Left renal cortex interstitium (tissue), 4 donors: Measurements from ENCODE around the gene ITIH6. TPM values are rescaled to one million over a fixed set of nuclear protein-coding genes. Genes with fewer than 3 reads are reported as not detected.
"Not testable (repeated sequence)": the region's sequence is repeated elsewhere in the genome, so short reads cannot be mapped to it uniquely, and the experiment has no call there.

ENCODE experiments used
- DNase-seq, 4 donors: peaks; one replicate each; pipeline ENCODE4 v3.0.0-alpha.2; 2013; ENCODE audit warnings: low read depth in 4 of 4, low spot score in 2 of 4, missing footprints in 1 of 4
- polyA plus RNA-seq, 4 donors: library from polyadenylated mRNA; unstranded; fragments of 120-200 nt; gene quantifications; one replicate each; pipeline ENCODE4 v1.2.1, GENCODE V29; 2013; ENCODE audit not compliant: insufficient read length in 4 of 4

The ITIH6 gene, protein sequence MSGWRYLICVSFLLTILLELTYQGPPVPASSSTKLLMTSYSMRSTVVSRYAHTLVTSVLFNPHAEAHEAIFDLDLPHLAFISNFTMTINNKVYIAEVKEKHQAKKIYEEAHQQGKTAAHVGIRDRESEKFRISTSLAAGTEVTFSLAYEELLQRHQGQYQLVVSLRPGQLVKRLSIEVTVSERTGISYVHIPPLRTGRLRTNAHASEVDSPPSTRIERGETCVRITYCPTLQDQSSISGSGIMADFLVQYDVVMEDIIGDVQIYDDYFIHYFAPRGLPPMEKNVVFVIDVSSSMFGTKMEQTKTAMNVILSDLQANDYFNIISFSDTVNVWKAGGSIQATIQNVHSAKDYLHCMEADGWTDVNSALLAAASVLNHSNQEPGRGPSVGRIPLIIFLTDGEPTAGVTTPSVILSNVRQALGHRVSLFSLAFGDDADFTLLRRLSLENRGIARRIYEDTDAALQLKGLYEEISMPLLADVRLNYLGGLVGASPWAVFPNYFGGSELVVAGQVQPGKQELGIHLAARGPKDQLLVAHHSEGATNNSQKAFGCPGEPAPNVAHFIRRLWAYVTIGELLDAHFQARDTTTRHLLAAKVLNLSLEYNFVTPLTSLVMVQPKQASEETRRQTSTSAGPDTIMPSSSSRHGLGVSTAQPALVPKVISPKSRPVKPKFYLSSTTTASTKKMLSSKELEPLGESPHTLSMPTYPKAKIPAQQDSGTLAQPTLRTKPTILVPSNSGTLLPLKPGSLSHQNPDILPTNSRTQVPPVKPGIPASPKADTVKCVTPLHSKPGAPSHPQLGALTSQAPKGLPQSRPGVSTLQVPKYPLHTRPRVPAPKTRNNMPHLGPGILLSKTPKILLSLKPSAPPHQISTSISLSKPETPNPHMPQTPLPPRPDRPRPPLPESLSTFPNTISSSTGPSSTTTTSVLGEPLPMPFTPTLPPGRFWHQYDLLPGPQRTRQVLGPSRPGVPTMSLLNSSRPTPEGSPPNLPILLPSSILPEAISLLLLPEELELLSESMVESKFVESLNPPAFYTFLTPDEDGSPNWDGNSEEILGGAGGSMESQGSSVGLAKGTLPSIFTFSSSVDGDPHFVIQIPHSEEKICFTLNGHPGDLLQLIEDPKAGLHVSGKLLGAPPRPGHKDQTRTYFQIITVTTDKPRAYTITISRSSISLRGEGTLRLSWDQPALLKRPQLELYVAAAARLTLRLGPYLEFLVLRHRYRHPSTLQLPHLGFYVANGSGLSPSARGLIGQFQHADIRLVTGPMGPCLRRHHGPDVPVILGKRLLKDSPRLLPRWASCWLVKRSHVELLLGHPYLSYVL
- polyA plus RNA-seq = under 1 TPM; 0.03 to 0.11 (median 0.05) TPM

DNA sequence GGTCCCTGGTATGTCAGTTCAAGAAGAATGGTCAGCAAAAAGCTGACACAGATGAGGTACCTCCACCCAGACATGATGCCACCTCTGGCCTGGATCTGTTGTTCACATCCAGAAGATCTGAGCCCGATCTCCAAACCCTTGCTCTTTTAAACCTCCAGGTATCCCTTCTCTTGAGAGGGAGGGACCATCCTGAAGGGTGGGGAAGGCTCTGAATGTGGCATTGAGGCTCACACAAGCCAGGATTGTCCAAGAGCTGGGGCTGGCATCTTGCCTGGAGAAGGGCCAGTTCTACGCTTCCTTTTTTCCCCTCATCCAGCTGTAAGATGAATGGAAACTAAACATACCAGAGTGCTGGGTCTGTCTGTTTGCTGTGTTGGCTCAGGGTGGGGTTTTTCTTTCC lies at the start of gene ITIH6:
Gene ITIH6 (minus strand): TSS at position 119 of the 400 bp plus-strand sequence. CDS start 45 bp downstream, at position 74.
- DNase-seq = no peak

DNA sequence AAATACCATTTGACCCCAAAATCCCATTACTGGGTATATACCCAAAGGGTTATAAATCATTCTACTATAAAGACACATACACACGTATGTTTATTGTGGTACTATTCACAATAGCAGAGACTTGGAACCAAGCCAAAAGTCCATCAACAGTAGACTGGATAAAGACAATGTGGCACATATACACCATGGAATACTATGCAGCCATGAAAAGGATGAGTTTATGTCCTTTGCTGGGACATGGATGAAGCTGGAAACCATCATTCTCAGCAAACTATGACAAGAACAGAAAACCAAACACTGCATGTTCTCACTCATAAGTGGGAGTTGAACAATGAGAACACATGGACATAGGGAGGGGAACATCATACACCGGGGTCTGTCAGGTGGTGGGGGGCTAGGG lies 49.6 kb upstream of the ITIH6 start:
- not testable (repeated sequence) for DNase-seq

DNA sequence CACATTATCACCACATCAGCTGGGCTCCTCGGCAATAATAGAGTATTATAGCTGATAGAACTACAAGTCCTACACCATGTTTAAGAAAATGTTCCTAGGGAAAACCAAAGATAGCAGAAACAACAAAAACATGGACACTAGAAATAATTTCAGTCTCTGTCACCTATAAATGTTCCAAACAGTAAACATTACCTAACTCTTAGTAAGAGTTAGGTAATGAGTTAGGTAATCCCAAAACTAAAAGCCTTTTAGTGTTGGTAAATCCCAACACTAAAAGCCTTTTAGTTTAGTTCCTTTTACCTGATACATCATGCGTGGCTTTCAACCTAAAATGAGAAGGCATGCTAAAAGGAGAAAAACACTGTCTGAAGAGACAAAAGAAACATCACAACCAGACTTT lies 45.0 kb upstream of the ITIH6 start:
- DNase-seq = no peak

DNA sequence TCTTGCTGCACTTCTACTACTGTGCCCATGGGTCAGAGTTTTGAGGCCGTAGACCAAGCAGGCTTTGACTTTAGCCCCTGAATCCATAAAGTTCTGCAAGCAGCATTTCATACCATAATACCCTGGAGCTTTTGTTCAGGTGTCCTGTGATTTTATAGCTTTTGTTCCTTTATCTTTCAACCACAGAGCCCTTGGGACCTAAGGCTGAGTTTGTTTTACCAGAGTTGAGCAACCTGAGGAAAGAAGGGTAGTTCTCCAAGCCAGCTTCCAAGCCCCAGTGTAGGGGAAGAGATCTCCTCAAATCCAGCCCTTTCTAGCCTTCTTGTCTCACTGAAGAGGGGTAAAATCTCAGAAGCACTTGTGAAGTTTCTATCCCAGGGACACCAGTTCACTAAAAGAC lies 44.6 kb upstream of the ITIH6 start:
- no peak for DNase-seq

DNA sequence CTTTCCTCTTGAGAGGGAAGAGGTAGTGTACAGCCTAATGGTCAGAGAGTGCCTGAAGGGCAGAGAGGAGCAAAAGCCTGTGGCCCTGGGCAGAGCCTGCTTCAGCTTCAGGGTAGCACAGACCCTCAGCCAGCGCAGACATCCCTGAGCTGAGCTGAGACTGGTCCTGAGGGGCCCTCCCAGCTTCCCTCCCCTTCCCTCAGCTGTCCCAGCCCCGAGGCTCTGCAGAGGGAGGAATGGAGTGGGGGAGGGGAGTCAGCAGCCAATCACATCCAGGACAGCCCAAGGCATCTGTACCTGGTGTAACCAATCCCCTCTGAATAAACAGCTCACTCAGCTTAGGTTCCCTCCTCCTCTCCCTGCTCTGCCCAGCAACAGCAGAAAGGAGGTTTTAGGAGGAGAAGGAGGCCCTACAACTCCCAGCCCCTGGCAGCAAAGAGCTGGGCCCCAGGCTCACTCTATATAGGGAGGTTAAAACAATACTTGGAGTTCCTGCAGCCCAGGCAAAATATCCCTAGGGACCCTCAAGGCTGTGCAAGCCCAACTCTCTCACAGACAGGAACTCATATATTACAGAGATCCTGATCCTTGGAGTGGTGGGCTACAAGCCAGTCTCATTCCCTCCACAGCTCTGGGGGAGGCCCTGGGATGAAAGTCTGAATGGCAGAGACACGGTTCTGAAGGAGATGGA lies 43.3 kb upstream of the ITIH6 start:
- DNase-seq = peak; percentile 25 to 45 (median 39)

DNA sequence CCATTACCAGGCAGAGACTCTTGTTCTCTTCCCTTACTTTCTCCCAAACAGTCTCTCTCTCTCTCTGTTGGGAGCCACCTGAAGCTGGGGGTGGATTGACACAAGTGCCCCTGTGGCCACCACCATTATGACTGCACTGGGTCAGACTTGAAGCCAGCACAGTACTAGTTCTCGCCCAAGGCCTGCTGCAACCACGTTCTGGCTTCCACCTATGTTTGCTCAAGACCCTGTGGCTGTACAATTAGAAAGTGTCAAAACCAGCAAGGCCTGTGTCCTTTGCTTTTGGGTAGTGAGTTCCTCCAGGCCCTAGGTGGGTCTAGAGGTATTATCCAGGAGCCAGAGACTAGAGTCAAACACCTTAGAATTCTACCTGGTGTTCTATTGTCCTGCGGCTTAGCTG lies 40.5 kb upstream of the ITIH6 start:
- DNase-seq = no peak

DNA sequence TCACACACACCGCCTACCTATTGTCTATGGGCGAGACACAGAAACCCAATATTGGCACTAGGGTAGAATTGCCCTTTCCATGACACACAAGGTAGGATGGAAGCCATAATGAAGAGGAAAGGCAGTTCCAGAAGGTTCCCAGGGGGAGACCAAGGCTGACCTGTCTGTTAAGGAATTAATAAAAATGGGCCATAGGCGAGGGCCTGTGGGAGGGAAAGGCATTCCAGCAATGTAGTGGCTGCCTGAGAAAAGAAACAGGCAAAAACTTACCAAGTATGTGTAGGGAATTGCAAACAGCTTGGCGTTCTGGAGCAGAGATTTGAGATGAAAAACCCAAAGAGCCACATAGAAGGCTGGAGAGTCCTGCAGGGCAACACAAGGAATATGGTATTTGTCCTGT lies 28.5 kb upstream of the ITIH6 start:
- no peak for DNase-seq

DNA sequence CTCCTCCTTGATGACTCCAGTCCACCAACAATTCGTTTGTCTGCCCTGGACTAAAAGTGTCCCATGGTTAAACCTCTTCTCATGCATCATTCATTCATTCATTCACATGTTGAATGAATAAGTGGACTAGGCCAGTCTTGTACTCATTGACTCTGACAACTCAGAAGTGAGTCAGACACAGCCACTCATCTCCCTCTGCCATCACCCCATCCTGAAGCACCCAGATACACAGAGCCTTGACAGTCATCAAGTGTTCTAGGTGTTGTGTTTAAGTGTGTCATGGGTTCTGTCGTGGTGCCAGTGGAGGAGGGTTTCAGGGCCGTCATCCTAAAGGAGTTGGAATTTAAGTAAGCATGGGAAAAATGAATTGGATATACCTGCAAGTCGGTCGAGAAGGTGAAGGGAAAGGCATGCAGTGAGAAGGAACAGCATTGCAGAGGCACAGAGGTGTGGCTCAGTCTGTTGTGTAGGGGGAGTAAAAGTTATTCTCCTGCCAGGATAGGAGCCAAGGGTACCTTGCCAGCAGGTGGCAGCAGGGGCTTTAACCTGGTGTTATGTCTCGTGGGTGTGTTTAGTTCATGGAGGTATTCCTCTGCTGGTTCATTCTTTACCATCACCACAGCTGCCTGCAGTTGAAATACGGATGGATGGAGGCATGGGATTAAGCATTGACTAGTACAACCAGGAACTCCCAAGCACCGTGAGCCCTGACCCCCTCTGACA lies 27.8 kb upstream of the ITIH6 start:
- DNase-seq = no peak

DNA sequence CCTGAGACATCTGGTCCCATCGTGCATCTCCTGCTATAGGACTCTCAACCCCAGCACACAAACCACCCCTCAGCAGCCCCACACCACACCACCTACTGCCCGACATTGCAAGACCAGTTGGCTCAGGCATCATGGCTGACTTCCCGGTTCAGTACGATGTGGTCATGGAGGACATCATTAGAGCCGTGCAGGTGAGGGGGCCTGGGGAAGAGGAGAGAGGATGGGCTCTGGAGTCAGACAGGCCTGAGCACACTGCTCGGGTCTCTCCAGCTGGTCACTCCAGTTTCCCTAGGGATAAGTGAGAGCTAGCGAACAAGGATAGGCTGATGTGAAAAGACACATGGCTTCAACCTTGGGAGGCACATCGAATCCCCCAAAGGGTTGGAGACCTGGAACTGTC lies 26.7 kb upstream of the ITIH6 start:
- no peak for DNase-seq

DNA sequence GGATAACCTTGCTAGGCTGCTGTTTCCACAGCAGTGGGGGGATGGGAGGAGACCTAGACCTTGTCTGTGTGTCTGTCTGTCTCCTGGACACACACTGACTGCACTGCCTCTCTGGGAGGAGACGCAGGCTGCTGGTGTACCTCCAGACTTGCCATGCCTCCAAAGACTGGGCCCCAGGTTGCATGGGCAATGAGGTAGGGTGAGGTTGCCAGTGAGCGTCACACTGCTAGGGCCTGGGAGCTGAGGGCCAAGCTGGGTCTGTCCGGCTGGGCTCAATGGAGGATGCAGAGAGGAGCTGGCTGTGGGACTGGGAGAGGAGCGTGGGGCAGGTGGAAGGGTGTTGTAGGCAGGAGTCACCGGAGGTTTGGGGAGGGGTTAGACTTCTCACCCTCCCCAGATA lies 26.1 kb upstream of the ITIH6 start:
- no peak for DNase-seq

DNA sequence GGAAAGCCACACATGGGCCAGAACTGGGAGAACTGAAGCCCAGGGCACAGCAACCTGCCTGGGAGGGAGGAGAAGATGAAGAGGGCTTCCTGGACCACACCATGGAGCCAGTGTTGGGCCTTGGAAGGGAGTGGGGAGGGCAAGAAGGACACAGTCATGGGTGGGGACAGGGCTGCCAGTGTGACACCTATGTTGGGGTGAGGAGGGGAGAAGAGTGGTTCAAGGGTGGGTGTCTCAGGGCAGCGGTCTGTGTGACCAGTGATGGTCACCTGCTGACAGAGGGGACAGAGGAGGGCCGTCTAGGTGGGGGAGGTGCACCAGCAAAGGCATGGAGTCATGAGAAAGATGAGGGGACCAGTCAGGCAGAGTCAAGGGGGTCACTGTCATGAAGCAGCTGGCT lies 23.3 kb upstream of the ITIH6 start:
- DNase-seq = no peak

DNA sequence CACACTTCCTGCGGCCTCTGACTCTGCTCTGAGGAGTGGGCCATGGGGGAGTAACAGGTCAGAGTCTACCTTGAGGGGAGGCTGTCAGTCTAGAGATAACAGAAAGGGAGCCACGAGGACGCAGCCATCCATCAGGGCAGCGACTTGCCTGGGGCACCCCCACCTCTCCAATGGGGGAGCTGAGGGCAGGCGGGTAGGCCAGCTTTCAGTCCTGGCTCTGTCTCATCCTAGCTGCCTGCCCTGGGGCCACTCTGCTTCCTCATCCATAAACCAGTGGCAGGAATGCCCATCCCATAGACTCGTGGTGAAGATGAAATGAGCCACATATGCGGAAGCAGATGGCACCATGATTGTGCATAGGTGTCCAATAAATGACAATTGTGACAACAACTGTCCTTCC lies 22.7 kb upstream of the ITIH6 start:
- DNase-seq = no peak

DNA sequence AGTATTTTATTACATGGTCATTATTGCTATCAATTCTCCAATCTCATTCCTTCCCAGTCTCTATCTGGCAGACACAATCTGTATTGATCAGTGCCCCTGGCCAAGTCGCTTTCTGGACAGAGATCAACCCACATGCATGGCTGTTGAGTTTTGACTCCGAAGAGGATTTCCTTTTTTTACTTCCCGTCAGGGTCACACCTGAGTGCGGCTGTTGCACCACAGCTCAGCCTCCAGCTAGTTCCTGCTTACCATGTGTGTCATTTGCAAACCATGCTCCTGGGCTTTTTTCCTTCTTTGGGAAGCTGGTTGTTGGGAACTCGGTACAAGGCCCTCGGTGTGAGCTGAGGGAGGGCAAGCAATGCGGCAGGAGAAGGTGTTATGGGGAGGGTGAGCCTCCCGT lies 21.1 kb upstream of the ITIH6 start:
- DNase-seq = no peak

DNA sequence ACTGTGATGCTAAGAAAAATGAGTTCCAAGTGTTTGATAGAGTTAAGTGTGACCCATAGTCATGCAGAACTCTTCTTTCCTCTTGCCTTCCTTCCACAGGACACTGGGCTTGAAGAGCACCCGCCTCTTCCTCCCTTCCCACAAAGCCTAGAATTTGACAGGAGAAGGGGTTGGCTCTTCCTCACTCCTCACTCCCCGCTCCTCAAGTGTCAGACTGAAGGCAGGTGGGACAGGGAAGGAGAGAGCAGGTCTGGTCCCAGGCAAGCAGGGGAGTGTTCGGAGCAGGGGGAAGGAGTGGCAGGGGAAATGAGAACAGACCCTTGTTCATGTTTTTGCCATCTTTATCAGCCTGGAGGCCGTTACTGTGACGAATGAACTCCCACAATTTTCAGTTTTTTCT lies 20.2 kb upstream of the ITIH6 start:
- no peak for DNase-seq

DNA sequence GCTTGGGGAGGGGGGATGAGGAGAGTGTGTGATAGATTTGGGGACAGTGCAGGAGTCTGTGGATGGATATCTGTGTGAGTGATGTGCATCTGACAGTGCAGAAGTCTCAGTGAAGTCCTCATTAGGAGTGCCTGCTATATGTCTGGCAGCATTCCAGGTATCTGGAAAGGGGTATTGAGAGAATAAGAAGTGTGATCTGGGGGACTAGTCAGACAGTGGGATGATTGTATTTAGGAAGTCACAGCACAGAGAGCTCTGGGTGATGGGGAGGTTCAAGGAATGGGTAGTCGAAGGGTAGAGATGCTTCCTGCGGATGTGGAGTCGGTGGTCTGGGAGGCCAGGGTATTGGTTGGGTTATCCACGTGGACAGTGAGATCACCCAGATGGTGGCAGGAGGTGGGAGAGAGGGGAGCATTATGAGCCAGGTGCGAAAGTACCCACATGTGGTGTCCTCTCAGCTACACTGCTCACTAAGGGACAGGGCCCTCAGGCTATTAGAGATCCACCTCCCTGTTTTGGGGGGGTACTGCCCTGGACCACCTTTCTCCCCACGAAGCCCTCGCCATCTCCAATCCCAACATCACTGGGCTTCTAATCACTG lies 19.3 kb upstream of the ITIH6 start:
- no peak for DNase-seq

DNA sequence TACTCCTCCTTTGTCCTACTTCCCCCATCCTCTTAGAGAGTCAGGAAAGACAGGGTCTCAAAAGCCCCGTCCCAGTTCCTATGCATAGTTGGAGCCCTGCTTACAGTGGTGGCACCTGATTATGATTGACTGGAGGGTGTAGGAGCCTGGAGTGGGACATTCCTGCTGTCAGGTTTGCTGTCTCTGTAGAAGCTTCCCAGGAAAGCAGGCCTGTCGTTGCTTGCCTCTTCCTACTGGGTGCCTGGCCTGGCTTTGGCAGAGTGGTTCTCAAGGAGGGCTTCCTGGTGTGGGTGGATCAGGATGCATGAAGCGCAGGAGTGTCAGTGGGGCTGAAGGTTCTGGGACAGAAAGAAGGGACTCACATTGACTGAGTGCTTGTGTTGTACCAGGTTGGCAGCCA lies 14.3 kb upstream of the ITIH6 start:
- no peak for DNase-seq

DNA sequence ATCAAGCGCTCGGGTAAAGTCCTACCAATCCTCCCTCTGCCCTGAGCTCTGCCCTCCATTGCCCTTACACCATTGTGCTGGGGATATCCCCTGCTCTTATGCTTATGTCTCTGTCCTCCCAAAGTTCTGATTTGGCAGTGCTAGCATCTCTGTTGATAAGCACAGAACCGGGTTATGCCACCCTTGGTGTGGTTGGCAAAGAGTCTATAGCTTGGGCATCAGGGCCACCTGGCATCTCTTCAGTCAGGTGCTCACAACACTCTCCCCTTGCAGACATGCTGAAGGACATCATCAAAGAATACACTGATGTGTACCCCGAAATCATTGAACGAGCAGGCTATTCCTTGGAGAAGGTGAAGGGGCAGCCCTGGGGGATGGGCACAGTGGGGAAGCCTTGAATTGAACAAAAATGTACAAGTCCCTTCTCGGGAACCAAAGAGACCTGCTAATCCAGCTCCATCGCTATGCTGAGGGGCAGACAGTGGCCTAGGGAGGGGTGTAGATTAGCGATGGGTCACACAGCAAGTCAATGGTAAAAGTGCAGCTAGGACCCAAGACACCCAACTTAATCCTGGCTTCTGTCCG lies 13.3 kb upstream of the ITIH6 start:
- no peak for DNase-seq

DNA sequence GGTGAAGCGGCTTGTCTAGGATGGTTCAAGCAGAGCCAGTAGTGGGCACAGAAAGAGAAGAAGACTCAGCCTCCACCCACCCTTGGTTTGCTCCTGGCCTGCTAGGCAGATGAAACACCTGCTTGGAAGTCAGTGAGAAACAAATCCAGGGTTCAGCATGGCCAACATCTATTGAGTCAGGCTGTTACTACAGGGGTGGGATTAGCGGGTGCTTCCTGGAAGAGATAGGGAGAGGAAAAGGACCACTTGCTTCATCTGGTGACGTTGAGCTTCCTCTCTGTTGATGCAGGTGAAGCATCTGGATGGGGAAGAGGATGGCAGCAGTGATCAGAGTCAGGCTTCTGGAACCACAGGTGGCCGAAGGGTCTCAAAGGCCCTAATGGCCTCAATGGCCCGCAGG lies 12.5 kb upstream of the ITIH6 start:
- no peak for DNase-seq
